Liver (tissue), 9 donors: ENCODE data around the gene ASPG. TPM values are rescaled to one million over a fixed set of nuclear protein-coding genes. Genes with fewer than 3 reads are reported as not detected.

ENCODE experiments used
- DNase-seq: peaks from one replicate; pipeline ENCODE4 v3.0.0-alpha.2; 2017; ENCODE audit warnings: low spot score
- H3K27ac ChIP-seq, 2 donors: one replicate each; pipeline ENCODE4 v1.7.0; 2013; ENCODE audit warnings: inconsistent platforms in 2 of 2, low read length in 2 of 2, control low read depth in 1 of 2, low read depth in 1 of 2, mild to moderate bottlenecking in 1 of 2
- H3K27me3 ChIP-seq, 4 donors: one replicate each; pipeline versions ENCODE4 v1.6.1 to v1.7.0; 2013; ENCODE audit warnings: low read length in 3 of 4, inconsistent platforms in 1 of 4, mild to moderate bottlenecking in 1 of 4, moderate library complexity in 1 of 4; ENCODE audit not compliant: control insufficient read depth in 4 of 4, insufficient read depth in 4 of 4
- H3K36me3 ChIP-seq, 4 donors: one replicate each; pipeline versions ENCODE4 v1.6.1 to v1.7.0; 2013; ENCODE audit warnings: low read length in 3 of 4, mild to moderate bottlenecking in 3 of 4, low read depth in 1 of 4, moderate library complexity in 1 of 4; ENCODE audit not compliant: control insufficient read depth in 4 of 4, insufficient read depth in 3 of 4
- H3K4me1 ChIP-seq, 4 donors: one replicate each; pipeline versions ENCODE4 v1.6.1 to v1.7.0; 2013; ENCODE audit warnings: low read length in 3 of 4, mild to moderate bottlenecking in 3 of 4, moderate library complexity in 1 of 4; ENCODE audit not compliant: control insufficient read depth in 4 of 4, insufficient read depth in 4 of 4
- H3K4me3 ChIP-seq, 3 donors: one replicate each; pipeline versions ENCODE4 v1.6.1 to v1.7.0; 2013; ENCODE audit warnings: low read length in 3 of 3, control low read depth in 1 of 3, low read depth in 1 of 3, mild to moderate bottlenecking in 1 of 3
- H3K9ac ChIP-seq, 2 donors: one replicate each; pipeline ENCODE4 v1.7.0; 2013; ENCODE audit warnings: low read length in 2 of 2, mild to moderate bottlenecking in 2 of 2, moderate library complexity in 2 of 2, control low read depth in 1 of 2, low read depth in 1 of 2
- H3K9me3 ChIP-seq, 4 donors: one replicate each; pipeline versions ENCODE4 v1.6.1 to v1.7.0; 2013; ENCODE audit warnings: low read length in 3 of 4; ENCODE audit not compliant: control insufficient read depth in 4 of 4
- CTCF ChIP-seq: fragments of 150-350 bp; IDR thresholded peaks from 2 replicates; pipeline ENCODE4 v1.5.1; 2017; ENCODE audit warnings: improper control_type of control experiment, low read depth, low read length; ENCODE audit not compliant: missing input control
- EGR1 ChIP-seq, 2 donors: IDR thresholded peaks; 2 replicates each; pipeline ENCODE4 v1.6.1; 2016 to 2018; ENCODE audit warnings: antibody characterized with exemption in 2 of 2, low read depth in 2 of 2
- FOXA1 ChIP-seq: IDR thresholded peaks from 2 replicates; pipeline ENCODE4 v1.6.1; 2016; ENCODE audit warnings: antibody characterized with exemption
- FOXA2 ChIP-seq: IDR thresholded peaks from 2 replicates; pipeline ENCODE4 v1.6.1; 2016; ENCODE audit warnings: antibody characterized with exemption
- GABPA ChIP-seq, 2 donors: IDR thresholded peaks in 1 of 2; conservative IDR thresholded peaks in 1 of 2; 2 replicates each; pipeline ENCODE4 v1.6.1; 2016; ENCODE audit warnings: antibody characterized with exemption in 2 of 2, mild to moderate bottlenecking in 1 of 2, moderate library complexity in 1 of 2
- HNF4A ChIP-seq, 2 donors: conservative IDR thresholded peaks; 2 replicates each; pipeline ENCODE4 v1.6.1; 2016; ENCODE audit warnings: antibody characterized with exemption in 2 of 2, mild to moderate bottlenecking in 2 of 2
- HNF4G ChIP-seq: IDR thresholded peaks from 2 replicates; pipeline ENCODE4 v1.6.1; 2016; ENCODE audit warnings: antibody characterized with exemption
- JUND ChIP-seq, 2 donors: IDR thresholded peaks; 2 replicates each; pipeline ENCODE4 v1.6.1; 2016; ENCODE audit warnings: antibody characterized with exemption in 2 of 2
- NR2F2 ChIP-seq: IDR thresholded peaks from 2 replicates; pipeline ENCODE4 v1.6.1; 2016; ENCODE audit warnings: antibody characterized with exemption
- RAD21 ChIP-seq, 2 donors: IDR thresholded peaks; 2 replicates each; pipeline ENCODE4 v1.6.1; 2016; ENCODE audit warnings: antibody characterized with exemption in 2 of 2, mild to moderate bottlenecking in 2 of 2
- REST ChIP-seq: IDR thresholded peaks from 2 replicates; pipeline ENCODE4 v1.6.1; 2016; ENCODE audit warnings: antibody characterized with exemption, mild to moderate bottlenecking
- RXRA ChIP-seq, 2 donors: IDR thresholded peaks; 2 replicates each; pipeline ENCODE4 v1.6.1; 2017 to 2018; ENCODE audit warnings: antibody characterized with exemption in 2 of 2, mild to moderate bottlenecking in 1 of 2
- SP1 ChIP-seq: IDR thresholded peaks from 2 replicates; pipeline ENCODE4 v1.6.1; 2018; ENCODE audit warnings: antibody characterized with exemption, mild to moderate bottlenecking
- TAF1 ChIP-seq: conservative IDR thresholded peaks from 2 replicates; pipeline ENCODE4 v1.6.1; 2016; ENCODE audit warnings: antibody characterized with exemption, mild to moderate bottlenecking
- YY1 ChIP-seq: IDR thresholded peaks from 2 replicates; pipeline ENCODE4 v1.6.1; 2016; ENCODE audit warnings: antibody characterized with exemption, mild to moderate bottlenecking
- WGBS: extraction: QIAGEN DNeasy Blood & Tissue Kit; methylation state at CpG from one replicate; pipeline ENCODE4 v1.1.7; 2013; 5-methylcytosine and 5-hydroxymethylcytosine counted together
- polyA plus RNA-seq, 2 donors: library from polyadenylated mRNA; stranded (reverse) in 1 of 2; unstranded in 1 of 2; fragments of 200-250 nt in 1 of 2; fragments of >200 nt in 1 of 2; fragmentation: Nextera tagmentation in 1 of 2; extraction: Ambion mirVana in 1 of 2; gene quantifications; one replicate each; pipeline versions ENCODE4 v1.2.1 to v1.2.3, GENCODE V29; 2013 to 2015
- total RNA-seq, 2 donors: library from RNA; depleted of rRNA; stranded (reverse); fragments of >200 nt; gene quantifications; one replicate each; pipeline ENCODE4 v1.2.3, GENCODE V29; 2014
- TF ChIP-seq, protein P1 (sequence below): IDR thresholded peaks from 2 replicates; pipeline ENCODE4 v1.6.1; 2016; ENCODE audit warnings: antibody characterized with exemption
- TF ChIP-seq, protein P2 (sequence below): IDR thresholded peaks from 2 replicates; pipeline ENCODE4 v1.6.1; 2016; ENCODE audit warnings: antibody characterized with exemption
- TF ChIP-seq, protein P3 (sequence below): IDR thresholded peaks from 2 replicates; pipeline ENCODE4 v1.6.1; 2016; ENCODE audit warnings: antibody characterized with exemption
- donor health status: healthy.
- donor health status: healthy.
- donor health status: healthy.
- donor health status: healthy.
- donor health status: healthy.

ASPG gene
- total and polyA plus RNA-seq, 4 donors: 42.4 to 158 (median 110) TPM

GRCh38 chr14:104103061-104103445 lies 17.6 kb downstream of the ASPG start:
- H3K27me3 ChIP-seq: no peaks in the 10 kb centered on the region
- H3K4me1 ChIP-seq: no peaks in the 10 kb centered on the region
- H3K9me3 ChIP-seq: no peaks in the 10 kb centered on the region
- no peak overlapping the region for H3K27ac ChIP-seq
- no peak for DNase-seq
- no peak for TF ChIP-seq RAD21 (IDR thresholded peaks at IDR 0.05)
- no peak for TF ChIP-seq YY1
- no peak for TF ChIP-seq GABPA (IDR thresholded peaks at IDR 0.05 in 1 of 2, conservative IDR thresholded peaks at IDR 0.05 in 1 of 2)
- no peak for TF ChIP-seq HNF4A (conservative IDR thresholded peaks at IDR 0.05)
- no peak for TF ChIP-seq SP1
- TF ChIP-seq JUND (IDR thresholded peaks at IDR 0.05): no peak
- TF ChIP-seq, protein P1, sequence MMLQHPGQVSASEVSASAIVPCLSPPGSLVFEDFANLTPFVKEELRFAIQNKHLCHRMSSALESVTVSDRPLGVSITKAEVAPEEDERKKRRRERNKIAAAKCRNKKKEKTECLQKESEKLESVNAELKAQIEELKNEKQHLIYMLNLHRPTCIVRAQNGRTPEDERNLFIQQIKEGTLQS: no peak
- TF ChIP-seq, protein P2, sequence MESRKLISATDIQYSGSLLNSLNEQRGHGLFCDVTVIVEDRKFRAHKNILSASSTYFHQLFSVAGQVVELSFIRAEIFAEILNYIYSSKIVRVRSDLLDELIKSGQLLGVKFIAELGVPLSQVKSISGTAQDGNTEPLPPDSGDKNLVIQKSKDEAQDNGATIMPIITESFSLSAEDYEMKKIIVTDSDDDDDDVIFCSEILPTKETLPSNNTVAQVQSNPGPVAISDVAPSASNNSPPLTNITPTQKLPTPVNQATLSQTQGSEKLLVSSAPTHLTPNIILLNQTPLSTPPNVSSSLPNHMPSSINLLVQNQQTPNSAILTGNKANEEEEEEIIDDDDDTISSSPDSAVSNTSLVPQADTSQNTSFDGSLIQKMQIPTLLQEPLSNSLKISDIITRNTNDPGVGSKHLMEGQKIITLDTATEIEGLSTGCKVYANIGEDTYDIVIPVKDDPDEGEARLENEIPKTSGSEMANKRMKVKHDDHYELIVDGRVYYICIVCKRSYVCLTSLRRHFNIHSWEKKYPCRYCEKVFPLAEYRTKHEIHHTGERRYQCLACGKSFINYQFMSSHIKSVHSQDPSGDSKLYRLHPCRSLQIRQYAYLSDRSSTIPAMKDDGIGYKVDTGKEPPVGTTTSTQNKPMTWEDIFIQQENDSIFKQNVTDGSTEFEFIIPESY: no peak
- no peak for TF ChIP-seq NR2F2
- TF ChIP-seq EGR1 (IDR thresholded peaks at IDR 0.05; ENCODE audit: low read depth in 2 of 2): no peak
- no peak for TF ChIP-seq REST
- no peak for TF ChIP-seq RXRA (IDR thresholded peaks at IDR 0.05)
- no peak for TF ChIP-seq CTCF
- TF ChIP-seq, protein P3, sequence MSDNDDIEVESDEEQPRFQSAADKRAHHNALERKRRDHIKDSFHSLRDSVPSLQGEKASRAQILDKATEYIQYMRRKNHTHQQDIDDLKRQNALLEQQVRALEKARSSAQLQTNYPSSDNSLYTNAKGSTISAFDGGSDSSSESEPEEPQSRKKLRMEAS: no peak
- no peak for TF ChIP-seq TAF1
- TF ChIP-seq FOXA2: no peak
- no peak for TF ChIP-seq HNF4G
- no peak for TF ChIP-seq FOXA1
- WGBS: 89% methylated on average over 26 of the region's 26 CpGs
- H3K4me3 ChIP-seq: no peak overlapping the region
- H3K9ac ChIP-seq: no peak overlapping the region
- peaks cover 0 to 11% (median 2%) of the 10 kb centered on the region in 4 donors for H3K36me3 ChIP-seq
